Measurements from ENCODE around the gene KASH5.

DNA sequence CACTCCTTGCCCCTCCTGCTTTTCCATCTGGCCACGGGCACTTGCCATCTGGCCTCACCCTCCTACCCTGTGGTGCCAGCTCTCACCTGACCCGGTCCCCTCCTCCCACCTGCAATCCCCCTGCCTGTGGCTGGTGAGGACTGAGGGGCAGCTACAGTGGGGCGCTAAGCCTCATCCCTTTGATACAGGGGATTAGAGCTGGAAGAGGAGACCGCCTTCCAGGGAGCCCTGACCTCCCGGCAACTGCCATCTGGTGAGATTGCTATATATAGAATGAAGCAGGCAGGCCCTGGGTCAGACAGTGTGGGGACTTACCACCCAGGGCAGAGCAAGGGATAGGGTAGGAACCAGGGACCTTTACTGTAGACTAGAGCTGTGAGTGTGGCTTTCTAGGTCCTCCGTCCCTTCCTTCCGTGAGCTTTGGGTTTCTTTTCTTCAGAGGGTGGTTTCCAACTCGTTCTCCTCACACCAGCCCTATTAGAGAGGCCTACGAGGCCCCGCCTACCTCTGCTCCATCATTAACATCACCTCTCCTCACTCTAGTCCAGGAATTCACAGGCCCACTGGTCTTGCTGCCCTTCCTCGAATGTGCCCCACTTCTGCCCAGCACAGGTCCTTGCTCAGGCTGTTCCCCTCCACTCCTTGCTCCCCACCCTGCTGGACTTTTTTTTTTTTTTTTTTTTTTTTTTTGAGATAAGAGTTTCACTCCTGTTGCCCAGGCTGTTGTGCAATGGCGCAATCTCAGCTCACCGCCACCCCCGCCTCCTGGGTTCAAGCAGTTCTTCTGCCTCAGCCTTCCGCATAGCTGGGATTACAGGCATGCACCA is 7.7 kb downstream of the KASH5 start:
- TF ChIP-seq POLR2A (IDR thresholded peaks at IDR 0.05): no peak
- TF ChIP-seq, protein P1, sequence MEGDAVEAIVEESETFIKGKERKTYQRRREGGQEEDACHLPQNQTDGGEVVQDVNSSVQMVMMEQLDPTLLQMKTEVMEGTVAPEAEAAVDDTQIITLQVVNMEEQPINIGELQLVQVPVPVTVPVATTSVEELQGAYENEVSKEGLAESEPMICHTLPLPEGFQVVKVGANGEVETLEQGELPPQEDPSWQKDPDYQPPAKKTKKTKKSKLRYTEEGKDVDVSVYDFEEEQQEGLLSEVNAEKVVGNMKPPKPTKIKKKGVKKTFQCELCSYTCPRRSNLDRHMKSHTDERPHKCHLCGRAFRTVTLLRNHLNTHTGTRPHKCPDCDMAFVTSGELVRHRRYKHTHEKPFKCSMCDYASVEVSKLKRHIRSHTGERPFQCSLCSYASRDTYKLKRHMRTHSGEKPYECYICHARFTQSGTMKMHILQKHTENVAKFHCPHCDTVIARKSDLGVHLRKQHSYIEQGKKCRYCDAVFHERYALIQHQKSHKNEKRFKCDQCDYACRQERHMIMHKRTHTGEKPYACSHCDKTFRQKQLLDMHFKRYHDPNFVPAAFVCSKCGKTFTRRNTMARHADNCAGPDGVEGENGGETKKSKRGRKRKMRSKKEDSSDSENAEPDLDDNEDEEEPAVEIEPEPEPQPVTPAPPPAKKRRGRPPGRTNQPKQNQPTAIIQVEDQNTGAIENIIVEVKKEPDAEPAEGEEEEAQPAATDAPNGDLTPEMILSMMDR (IDR thresholded peaks at IDR 0.05): no peak

All from testis (tissue), 2 donors.